Stimulated activated CD8-positive, alpha-beta memory T cell treated with anti-CD3 and anti-CD28 coated beads, Interleukin-4, amount 100 ng/mL, for 4 hours (primary cell): ENCODE measurements around the gene SPART.
A peak's percentile ranks its signal among the peaks of the same experiment; 100 is the strongest.

Source experiments
- DNase-seq, 2 donors: peaks; one replicate each; pipeline ENCODE4 v3.0.0-alpha.2; 2020; ENCODE audit warnings: low read depth in 2 of 2, low spot score in 1 of 2

SPART gene

DNA sequence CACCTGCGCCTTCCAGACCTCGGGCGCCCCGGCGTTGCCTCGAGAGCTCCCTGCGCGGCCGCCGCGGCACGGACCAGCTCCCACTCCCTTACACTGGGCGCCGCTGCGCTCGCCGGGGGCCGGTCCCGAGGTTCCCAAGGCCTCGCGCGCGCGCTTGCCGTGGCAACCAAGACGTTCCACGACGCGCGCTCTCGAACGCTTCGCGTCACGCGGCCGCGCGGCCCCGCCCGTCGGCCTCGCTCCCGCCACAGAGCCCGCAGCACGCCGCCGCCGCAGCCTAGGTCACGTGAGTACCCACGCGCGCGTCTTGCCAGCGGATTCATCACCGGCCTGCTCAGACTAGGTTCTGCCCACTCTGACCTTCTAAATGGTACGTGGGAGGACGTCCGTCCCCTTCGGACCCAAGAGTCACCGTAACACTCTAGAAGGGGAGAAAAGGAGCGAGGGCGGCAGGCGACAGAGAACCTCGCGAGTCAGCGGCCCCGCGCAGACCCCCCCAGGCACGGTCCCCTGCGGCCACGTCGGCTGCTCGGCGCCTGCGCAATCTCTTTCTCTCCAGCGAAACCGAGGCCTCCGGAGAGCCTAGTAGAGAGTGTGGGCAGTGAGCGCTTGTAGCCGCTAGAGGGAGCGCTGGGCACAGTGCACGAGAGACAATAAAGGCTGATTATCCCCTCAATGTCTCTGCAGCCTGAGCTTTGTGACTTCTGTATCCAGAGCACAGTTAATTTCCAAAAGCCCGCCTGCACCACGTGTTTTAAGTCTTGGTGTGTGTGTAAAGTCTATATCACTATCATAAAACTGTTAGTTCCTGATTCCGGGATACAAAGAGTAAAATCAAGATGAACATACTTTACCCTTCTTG, at the start of gene SPART:
SPART (minus strand) TSS at position 173 of the 862 bp plus-strand sequence. CDS start 10,564 bp downstream, outside the sequence.
- peak; percentile 66 to 73 for DNase-seq

GRCh38 chr13:36395280-36395679, 49.1 kb upstream of the SPART start:
- no peak for DNase-seq

GRCh38 chr13:36385489-36385888, 39.3 kb upstream of the SPART start:
- DNase-seq, result no peak

DNA sequence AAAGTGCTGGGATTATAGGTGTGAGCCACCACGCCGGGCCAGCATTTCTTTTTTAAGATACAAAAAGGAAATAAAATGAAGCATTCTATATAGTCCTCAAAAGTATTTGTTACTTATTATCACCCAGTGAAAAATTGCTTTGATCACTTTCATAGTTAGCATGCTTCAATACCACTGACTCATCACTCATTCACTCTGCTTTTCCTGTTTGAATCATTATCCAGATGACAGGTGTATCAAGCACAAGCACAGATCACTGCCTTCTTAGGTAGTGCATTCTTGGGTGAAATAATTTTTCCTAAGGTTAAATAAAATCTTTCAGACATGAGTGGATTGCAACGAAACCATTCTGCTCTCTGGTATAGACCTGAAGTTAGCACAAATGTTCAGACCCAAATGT, 35.8 kb upstream of the SPART start:
- no peak for DNase-seq

GRCh38 chr13:36377826-36378468, 31.8 kb upstream of the SPART start:
- no peak for DNase-seq

DNA sequence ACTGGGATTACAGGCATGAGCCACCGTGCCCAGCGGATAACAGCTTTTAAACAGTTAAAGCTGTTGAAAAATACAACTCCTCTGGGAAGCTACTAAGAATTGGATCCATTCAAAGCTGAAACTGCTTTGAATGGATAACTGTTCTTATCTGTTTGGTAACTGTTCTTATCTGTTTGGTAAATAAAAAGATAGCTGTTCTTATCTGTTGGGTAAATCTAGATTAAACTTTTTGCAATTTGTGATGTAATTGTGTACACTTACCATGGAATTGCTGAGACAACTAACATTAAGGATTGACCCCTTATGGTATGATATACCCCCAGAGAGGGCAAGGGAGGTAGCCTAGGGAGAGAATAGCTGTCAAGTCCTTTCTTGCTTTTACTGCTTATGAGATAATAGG, 27.9 kb upstream of the SPART start:
- DNase-seq, result no peak

DNA sequence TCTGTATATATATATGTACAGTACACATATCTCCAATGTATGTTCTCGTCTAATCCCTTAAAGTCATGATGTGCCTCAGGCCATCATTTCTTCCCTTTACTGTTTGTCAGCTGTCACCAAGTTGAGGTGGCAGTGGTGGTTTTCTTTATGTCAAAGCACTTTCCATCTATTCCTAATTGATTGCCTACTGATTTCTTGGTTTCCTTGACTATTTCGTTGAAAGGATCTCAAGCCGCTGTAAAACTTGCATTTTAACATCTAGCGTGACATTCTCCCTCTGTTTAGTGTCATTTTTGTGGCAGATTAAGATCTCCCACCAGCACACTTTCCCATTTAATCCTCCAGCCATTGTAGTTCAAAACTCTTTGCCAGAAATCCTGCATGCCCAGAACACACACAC, 25.0 kb upstream of the SPART start:
- DNase-seq, result no peak

DNA sequence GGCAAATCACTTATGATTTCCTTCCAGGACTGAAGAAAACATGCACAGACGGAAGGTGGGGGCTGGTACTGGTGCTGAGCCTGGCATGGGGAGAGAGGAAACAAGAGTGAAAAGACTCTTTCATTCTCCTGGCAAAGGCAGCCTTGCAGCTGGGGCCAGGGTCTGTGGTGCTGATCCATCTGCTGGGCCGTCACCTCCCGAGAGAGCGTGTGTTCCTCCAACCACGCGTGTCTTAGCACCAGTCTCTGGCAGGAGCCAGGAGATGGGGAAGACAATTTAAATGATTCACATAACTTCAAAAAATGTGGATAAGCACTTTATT, 23.9 kb upstream of the SPART start:
- DNase-seq, result no peak

DNA sequence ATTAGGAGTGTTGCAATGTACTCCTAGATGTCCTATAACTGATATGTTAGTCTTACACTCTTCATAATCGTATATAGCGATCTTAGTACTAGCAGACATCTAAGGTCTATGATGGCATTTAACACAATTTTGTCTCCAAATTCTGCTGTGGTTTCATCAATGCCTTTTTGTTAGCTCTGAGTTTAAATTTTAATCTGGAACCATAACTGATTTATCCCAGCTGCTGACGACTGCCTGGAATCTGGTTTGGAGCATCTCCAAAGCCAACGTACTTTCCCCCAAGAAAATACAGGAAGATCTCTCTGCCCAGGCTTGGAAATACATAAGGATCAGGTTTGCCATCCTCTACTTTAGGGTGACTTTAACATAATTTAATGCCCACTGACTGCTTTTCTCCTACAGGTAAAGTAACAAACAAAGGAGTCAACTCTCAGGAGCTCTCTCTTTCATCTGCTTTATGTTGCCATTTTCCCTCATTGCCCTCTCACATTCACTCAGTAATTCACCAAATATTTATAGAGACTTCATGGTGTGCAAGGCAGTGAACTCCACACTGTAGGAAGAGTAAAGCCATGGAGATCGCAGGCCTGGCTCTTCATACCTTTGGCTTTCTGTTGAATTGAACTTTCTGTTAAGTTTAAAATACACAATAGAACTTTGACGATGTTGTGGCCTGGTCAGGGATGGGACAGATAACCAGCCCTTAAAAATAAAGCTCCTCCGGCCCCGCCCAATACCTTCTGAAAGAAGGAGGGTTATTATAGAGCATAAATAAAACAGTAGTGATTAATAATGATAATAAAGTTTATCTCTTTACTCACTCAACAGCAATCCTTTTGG, 23.3 kb upstream of the SPART start:
- DNase-seq, result no peak

DNA sequence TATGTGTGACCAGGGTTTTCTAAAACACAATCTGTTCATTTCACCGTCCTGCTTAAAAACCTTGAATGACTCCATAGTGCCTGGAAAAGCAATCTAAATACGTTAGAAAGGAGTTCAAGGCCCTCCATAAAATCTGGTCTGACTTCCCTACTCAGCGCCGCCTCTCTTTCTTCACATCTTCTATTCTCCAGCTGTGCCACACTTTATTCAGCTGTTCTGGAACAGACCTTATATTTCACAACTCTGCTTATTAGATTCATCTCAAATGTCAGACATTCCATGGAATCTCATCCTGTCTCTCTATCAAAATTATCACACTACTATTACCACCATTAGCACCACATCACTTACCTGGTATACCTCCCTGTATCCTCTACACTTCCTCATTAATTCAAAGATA, 19.8 kb upstream of the SPART start:
- no peak for DNase-seq

DNA sequence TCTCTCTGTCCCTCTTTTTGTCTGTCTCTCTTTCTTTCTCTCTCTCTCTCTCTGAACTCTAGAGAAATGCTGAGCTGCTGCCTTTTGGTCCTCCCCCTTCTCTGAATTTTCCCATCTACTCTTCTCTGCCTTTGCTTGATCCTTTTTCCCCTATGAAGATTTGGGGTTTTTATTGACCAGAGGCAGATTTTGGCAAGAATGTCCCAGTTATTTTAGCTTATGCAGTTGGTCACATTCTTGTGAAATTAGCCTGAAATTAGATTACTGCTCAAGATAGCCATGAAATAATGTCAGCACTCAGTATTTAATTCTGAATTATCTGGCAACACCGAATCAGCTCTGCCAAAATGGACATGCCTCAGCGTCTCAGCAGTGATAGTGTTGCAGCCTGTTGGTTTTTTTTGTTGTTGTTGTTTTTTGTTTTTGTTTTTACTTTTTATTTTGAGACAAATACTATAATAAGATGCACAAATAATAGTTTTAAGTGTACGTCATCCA, 17.2 kb upstream of the SPART start:
- no peak for DNase-seq

GRCh38 chr13:36362914-36363313, 16.7 kb upstream of the SPART start:
- DNase-seq, result no peak

DNA sequence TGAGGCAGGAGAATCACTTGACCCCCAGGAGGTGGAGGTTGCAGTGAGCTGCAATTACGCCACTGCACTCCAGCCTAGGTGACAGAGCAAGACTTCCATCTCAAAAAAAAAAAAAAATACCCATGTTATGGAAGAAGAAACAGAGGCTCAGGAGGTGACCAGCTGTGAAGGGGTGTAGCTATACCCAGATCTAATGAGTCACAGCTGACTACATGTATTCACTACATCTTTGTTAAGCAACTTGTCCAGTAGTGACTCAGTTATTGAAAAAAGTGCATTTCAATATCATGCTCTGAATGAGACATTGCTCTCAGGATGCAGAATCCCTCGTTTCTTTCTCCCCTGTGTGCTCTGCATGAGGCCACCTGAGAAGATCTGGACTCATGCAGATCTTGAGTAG, 16.1 kb upstream of the SPART start:
- no peak for DNase-seq

- no peak for DNase-seq
Observed at GRCh38 chr13:36360903-36361302, 14.7 kb upstream of the SPART start.

DNA sequence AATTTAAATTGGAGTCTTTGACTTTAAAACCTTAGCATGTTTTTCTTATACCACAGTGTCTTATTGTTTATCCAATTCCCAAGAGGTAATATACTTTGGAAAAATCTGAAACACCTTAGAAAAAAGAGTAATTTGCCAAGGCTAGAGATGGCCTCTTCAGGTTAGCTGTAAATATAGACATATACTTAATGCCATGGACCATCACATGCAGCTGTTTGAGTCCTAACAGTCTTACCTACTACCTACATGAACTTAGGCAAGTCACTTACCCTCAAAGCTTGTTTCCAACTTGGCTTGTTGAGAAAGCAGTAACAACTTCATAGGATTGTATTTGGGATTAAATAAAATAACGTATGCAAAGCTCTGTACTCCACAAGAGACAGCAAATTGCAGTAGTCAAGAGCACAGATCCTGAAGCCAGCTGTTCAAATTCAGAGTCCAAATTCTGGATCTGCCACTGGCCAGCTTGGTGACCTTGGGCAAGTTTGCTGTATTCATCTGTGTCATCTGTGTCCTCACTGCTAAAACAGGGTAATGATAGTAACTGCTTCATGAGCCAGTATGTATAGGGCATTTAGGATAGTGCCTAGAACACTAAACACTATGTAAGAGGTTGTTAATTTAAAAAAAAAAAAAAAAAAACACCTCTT, 13.2 kb upstream of the SPART start:
- no peak for DNase-seq

DNA sequence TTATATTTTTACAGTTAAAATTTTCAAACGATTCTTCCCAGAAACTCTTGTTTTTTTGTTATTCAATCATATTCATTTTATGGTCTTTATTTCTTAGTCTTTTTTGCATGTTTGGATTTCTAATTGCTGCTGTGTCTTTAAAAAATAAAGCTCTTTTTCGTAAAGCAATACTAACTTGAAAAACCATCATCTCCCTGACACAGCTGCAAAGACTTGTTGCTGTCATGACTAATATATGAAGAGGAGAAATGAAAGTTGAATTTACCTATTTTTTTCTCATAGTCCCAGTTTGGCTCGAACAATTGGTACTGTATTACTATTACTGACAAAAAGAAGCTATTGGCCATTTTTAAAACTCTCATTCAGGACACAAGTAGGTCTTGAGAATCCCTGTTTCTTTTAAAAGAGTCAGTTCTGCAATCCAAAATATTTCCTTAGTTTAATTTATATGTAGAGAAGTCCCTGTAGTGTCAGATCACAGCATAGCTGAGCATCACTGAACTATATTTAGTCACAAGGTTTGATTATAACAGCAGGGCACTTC, 12.1 kb upstream of the SPART start:
- no peak for DNase-seq

GRCh38 chr13:36357692-36358091, 11.5 kb upstream of the SPART start:
- no peak for DNase-seq

GRCh38 chr13:36357231-36357630, 11.0 kb upstream of the SPART start:
- no peak for DNase-seq

- DNase-seq, result no peak
Observed at GRCh38 chr13:36356058-36356457, 9.9 kb upstream of the SPART start.

DNA sequence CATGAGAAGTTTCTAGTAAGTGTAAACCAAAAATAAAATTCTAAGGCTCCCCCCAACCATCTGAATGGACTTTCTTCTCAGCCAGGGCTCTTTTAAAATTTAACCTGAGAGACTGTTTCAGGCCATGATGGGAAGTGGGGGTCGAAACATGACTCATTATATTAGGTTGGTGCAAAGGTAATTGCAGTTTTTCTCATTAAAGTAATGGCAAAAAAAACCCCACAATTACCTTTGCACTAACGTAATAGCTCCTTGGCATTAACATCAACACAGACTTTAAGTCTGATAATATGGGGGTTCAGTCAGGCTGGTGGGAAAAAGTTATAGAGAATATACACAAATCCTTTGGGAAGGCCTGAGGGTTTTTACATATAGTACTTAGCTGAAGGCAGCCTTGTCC, 9.4 kb upstream of the SPART start:
- DNase-seq, result no peak
